NCI-H460 (cell line): ENCODE data around the gene OGFOD2. TPM values are rescaled to one million over a fixed set of nuclear protein-coding genes. Genes with fewer than 3 reads are reported as not detected.

Experiments used
- DNase-seq: peaks from one replicate; pipeline ENCODE4 v3.0.0-alpha.2; 2016; ENCODE audit warnings: low read depth; ENCODE audit errors: extremely low read depth
- total RNA-seq: library from RNA; depleted of rRNA; stranded (reverse); fragments of >200 nt; shearing (Covaris generic); gene quantifications from 2 replicates; pipeline ENCODE4 v1.2.3, GENCODE V29; 2014

The OGFOD2 gene
- total RNA-seq, 1 experiment from 2014 or later = 21.0 TPM

DNA sequence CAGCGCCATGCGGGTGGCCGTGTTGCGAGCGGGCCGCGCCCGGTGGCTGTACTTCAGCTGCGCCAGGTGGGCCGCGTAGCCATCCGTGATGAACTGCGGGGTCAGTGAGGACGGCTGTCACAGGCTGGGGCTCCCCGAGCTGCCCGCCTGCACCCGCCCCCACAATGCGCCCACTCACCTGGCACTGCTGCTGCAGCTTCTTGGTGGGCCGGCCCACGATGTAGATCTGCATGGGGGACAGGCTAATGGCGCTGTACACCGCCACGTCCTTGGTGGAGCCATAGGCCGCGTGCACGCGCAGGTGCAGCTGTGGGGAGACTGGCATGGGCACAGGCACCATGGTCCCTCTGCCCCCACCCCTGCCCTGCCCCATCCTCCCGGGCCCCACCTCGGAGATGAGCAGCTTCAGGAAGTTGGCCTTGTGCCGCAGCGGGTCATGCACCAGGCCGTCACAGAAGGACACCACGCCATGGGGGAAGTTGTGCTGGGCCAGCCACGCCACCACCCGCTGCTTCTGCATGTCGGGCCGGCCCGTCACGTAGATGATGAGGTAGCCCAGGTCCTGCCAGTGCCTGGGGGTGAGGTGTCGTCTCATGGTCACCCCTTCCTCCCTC, 11.3 kb downstream of the OGFOD2 start:
- DNase-seq = no peak

DNA sequence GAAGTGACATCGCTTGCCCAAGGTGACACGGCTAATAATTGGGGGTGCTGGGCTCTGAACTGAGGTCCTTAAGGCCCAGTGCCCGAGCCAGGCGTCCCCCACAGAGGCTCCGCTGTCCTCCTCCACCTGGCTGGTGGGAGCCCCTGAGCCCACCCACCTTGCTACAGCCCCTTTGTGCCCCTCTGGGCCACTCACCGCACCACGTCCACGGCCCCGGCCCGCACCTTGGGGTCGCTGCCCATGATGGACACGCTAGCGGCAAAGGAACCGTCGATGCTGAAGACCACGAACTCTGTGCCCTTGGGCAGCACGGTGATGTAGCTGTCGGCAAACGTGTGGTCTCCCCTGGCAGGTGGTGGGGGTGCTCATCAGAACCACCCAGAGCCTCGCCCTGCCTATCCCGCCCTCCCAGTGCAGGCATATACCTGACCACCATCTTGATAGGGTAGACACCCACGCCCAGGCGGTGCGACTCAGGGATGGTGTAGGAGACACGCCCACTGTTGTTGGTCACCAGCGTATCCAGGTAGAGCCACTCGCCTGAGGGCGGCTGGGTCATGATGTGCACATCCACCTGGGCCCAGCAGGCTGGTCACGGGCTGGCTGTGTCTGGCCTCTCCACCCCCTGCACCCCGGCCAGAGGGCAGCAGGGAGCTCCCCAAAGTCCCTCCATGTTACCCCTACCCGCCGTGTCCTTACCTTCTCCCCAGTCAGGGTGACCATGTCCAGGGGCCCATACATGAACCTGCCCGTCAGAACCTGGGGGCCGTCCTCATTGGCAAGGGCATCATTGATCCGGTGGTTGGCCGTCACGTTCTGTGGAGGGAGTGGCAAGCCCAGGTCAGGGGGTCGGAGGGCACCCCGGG, 12.3 kb downstream of the OGFOD2 start:
- DNase-seq = no peak

DNA sequence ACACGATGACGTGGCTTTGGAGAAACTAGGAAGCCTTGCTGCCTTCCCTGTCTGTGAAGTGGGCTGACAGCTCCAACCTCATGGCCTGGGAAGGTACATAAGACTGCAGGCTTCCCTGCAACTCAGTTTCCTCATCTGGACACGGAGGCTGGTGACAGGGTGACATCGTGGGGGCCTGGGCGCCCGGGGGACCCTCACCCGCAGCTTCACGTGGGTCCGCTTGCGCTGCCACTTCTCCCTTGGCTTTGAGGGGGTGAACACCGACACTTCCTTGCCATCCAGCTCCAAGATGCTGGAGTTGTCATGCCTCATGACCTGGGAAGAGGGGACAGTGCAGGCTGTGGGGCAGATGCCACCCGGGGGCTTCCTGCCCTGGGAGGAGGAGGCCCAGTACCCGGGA, 13.0 kb downstream of the OGFOD2 start:
- no peak for DNase-seq

DNA sequence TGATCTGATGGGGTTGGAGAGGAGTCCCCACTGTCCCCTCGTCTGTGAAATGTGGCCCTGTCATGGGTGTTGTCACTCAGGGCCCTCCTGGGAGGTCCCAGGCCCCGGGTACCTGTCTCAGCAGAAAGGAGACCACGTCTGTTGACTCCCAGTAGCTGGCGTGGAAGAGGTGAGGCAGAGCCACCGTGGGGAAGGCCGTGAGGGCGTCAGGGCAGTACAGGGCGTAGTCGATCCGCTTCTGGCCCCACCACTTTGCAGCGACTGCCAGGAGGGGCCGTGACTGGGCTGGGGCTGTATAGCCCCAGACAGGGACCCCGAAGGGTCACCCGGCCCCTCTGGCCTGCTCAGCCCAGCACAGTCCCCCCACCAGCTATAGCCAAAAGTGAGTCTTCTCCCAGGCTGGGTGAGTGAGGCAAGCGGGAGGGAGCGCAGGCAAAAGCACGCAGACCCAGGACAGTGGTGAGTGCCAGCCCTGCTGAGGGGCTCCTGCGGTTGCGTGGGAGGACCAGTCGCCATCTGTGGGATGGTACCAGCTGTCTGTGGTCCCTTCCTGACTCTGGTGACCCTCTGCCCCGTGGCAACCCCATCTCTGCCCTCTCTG, 13.7 kb downstream of the OGFOD2 start:
- DNase-seq = no peak

DNA sequence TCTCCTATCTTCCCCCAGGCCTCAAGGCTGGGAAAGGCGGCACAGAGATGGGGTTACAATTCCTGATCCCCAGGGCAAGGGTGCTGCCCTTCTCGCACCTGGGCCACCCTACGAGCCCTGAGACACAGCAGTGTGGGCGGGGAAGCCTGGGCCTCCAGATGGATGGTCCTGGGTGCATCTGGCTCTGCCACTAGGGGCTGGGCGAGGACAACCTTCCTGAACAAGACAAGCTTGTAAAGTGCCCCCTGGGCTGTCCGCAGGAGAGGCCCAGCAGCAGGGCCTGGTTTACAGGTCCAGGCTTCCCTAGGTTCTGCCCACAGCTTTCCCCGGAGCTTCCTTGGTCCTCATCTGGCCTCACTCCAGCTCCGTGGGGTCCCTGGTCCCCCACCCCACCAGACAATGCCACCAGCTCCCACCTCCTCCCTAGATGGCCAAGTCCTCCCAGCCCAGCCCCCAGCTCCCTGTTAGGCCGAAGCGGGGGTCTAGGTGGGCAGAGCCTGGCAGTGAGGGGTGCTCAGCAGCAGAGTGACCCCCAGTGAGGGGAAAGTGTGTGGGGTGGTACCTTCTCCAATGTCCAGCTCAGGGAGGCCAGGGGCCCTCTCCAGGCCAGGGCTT, 14.3 kb downstream of the OGFOD2 start:
- no peak for DNase-seq

DNA sequence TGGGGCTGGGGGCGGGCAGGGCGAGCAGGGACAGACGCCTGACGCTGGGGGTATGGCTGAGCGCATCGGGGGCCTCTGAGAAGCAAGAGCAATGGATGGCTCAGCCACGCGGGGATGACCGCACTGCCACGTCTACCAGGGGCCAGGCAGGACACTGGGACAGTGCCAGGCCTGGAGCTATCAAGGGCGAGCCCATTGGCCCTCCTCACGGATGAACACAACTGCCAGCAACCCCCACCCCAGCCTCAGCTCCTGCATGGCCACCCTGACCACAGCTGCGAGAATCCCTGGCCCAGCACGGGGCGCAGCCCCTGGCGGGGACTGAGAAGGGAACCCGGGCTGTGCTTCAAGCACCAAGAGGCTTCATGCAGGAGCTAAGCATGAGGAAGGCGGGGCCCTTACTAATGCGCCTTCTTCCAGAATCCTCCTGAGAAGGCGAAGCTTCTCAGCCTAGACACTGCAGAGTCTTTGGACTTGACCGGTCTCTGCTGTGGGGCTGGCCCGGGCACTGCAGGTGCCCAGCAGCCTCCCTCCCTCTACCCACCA, 14.9 kb downstream of the OGFOD2 start:
- DNase-seq = no peak

DNA sequence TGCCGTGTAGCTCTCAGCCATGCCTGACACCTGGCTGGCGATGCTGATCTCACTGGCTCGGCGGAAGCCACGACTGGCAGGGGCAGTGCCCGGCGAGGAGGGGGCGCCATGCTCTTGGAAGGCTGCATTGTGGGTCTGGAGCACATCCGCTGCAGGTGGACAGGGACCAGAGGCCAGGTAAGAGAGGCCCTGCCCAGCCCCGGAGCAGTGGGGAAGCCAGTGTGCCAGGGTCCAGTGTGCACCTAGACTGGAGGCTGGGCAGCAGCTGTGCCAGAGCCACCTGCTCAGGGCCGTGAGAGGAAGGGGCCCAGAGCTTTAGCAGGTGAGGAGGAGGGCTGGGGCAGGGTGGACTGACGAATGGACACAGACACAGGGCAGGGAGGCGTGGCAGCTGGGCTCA, 15.5 kb downstream of the OGFOD2 start:
- no peak for DNase-seq

DNA sequence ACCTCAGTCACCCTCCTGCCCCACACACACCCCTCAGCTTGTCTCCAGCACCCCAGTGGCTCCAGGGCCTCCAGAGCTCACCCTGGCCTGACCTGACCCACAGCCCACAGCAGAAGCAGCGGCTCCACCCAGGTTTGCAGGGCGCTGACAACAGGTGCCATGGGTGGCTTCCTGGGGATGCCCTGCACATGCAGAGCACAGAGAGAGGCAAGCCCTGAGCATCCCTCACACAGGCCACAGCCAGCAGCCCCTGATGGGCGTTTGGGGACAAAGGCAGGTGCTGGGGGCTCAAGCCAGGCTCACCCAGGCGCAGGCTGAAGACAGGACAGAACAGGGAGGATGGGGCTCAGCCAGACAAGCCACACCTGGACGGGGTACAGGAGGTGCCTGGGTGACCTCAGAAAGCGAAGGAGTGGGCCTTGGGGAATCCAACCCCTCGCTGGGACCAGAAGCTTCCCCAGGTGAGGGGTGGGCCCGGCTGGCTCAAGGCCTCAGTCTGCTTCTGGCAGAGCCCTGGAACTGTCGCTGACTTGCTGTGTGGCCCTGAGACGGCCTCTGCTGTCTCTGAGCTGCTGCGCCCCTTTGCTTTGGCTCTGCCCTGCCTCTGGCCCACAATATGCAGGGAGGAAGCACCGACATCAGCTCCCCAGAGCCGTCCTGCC, 16.0 kb downstream of the OGFOD2 start:
- DNase-seq = no peak

DNA sequence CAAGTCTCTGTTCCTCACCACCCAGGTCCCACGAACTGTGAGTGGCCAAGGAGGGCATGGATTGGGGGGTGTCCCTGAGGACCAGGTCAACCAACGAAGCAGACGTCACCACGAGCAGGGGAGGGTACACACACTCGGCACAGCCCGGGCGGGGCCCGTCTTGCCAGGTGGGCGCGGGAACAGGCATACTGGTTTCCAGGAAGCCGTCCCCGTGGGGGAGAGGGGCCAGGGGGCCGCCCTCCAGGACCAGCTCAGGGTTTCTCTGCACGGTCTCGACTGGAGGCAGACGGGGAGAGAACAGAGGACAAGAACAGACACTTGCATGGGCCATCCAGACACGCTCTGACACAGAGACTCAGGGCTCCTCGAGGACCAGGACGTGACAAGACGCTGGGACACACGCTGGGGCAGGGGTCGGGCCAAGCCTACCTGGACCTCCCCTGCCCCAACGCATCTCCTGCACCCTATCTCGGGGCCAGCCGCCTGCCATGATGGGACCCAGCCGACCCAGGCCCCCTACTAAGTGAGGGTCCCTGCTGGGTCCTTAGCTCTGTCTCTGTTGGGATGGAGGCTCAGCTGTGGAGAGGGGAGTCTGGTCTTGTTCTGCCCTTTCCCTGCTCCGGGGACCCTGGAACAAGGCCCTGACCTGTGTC, 16.7 kb downstream of the OGFOD2 start:
- no peak for DNase-seq

DNA sequence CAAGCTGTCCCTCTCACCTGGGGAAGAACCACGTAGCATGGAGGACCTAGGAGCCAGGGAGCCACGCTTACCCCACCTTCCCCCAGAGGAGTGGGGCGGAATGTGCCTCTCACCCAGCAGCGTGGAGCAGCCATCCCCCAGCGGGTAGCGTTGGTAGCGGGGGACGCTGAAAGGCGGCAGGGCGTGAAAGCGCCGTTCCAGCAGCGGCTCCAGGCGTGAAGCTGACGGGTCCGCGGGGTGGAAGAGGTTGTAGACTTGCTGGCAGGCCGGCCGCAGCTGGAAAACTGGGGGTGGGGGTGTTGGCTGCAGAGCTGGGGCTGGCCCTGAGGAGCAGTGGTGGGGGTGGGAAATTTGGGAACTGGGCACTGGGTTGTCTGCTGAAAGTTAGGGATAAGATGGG, 17.3 kb downstream of the OGFOD2 start:
- DNase-seq = no peak

DNA sequence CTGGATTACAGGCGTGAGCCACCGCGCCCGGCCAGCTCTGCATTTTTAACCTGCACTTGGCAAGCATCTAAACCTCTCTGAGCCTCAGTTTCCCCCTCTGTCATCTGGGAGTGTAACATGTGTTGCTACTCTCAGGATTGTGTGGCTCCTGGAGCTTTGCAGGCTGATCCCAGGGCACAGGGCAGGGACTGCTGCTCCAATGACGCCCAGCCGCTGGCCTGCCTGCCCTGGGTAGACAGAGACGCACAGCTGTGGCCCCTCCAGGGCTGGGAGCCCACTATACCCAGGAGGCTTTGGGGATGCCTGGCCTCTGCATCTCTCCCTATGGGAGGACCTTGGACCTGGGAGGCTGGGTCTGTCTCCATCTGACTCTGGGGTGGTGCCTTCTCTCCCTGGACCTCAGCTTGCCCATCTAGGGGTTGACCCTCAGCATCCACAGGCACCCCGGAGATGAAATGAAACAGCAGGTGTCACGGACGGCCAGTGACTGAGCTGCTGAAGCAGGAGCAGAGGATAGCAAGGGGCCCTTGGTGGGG, 19.2 kb downstream of the OGFOD2 start:
- no peak for DNase-seq

DNA sequence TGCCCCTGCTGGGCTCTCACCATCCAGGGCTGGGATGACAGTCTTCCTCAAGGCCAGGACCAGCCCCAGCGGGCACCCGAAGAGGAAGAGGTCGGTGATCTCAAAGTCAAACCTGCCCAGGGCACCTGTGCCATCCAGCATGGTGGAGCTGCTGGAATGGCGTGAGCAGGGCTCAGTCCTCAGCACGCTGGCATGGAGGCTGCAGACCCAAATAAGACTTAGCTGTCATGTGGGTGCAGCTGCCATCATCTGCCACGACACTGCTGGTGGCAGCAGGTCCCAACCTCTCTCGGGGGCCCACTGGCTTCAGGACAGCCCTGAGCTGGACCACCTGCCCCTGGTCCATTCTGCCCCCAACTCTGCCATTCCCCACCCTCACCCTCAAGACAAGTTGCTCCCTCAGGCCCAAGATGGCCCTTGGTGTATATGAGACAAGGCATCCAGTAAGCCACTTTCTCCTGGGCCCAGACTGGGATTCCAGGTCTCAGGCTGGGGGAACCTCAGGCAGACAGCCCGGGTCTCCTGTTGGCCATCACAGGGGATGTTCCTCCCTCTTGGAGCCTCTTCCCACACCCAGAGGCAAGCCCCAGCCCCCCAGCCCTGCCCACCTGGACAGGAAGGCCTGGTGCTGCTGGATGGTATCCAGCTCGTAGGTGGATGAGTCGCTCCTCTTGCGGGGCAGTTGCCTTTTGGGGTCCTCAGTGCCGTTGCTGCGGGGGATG, 19.9 kb downstream of the OGFOD2 start:
- no peak for DNase-seq

DNA sequence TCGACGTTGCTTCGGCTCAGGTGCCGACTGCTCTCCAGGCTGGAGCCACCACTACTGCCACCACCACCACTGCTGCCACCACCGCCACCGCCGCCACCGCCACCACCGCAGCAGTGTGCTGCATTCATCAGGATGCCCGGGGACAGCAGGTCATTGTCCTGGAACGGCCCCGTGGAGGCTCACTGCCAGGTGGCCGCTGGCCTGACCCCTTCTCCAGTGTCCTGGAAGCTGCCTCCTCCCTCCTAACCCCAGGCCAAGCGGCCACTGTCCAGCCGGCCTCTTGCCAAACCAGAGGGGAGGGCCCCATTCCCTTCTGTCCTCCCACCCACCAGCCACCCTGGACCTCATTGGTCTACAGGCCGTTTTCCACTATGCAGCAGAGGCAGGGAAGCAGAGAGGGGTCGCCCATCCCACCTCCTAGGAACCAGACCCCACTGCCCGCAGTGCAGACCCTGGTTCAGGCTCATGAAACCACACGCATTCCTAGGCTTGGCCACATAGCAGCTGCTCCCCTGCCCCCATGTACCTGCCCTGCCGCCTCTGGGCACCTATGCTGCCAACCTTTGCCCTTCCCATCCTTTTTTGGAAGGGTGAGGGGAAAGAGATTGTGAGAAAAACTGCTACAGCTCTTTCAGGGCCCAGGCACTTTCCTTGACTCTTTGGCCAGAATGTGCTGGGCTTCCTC, 20.6 kb downstream of the OGFOD2 start:
- DNase-seq = no peak

DNA sequence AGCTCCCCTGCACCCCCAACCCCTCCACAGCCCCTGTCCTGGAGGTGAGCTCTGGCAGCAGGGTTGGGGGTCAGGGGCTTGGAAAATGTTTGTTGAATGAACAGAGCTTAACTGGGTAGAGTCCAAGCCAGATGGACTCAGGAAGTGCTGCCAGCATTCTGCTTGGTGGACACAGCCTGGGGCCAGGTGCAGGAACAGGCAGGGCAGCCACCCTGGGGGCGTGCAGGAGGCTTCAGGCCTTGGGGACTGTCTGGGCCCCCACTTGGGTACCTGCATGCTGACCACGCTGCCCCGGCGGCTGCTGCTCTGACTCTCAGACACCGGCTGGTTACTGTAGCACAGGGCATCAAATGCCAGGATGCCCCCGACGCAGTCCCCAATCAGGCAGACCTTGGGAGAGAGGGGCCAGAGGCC, 21.2 kb downstream of the OGFOD2 start:
- DNase-seq = no peak

DNA sequence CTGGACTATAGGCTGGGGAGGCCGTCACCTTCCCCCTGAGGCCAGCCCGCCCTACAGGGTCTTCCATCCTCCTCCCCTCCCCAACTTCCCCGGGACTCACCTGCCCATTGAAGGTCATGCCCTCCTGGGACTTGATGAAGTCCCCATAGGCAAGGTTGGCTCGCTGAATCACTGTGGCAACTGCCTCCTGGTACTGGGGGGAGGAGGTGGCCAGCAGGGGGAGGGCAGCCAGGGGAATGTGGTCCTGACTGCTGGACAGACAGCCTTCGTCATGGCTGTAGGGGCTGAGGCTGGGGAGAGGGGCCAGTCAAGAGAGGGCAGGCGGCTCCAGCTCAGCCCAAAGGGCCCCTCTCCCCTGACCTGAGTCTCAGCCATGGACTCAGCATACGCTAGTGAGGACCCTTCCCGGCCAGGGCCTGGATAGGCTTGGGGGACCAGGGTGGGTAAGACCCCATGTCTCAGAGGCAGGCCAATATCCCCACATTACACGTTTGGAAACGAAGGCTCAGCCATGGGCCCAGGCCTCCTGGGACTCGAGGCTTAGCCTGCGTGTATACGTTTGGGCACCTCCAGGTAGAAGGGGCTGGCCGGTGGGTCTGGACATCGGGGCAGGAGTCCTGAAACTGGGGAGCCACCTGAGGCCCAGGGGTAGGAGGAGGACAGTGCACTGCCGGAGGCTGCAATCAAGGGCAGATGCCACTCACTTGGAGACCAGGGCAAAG, 21.7 kb downstream of the OGFOD2 start:
- no peak for DNase-seq

DNA sequence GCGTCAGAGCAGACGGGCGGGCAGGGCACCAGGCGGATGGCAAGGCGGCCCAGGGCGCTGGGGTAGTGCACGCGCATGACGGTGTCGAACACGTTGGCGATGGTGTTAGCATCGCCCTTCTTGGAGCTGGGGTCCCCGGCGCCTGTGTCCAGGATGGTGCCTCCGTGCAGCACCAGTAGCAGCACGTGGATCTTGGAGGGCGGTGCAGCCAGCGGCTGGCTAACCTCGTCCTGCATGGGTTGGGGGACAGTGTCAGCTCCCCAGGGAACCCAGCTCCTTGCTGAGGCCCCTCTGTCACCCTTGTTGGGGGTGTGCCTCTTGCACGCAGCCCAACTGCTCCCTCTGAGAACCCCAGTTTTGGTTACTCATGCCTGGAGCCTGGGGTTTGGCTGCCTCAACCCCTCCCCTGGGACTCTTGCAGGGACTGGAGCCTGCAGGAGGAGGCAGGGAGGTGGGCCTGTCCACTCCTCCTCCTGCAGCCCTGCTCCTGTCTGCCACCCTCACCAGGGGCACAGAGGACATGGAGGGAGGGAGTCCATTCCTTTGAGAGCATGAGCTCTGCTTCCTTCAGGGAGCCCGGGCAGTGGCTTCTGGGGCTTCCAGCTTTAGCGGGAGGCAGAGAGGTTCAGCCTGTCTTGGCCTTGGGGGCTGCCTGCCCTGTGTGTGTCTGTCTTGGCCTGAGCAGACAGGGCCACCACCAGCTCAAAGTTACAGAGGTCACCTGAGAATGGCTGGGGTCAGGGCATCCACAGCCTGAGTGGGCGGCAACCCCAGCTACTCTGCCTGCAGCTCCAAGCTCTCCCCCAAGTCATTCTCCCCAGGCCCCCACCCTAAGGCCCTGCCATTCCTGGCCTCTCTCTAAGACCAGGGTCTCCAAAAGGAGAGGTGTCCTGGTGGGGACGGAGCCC, 22.6 kb downstream of the OGFOD2 start:
- no peak for DNase-seq

DNA sequence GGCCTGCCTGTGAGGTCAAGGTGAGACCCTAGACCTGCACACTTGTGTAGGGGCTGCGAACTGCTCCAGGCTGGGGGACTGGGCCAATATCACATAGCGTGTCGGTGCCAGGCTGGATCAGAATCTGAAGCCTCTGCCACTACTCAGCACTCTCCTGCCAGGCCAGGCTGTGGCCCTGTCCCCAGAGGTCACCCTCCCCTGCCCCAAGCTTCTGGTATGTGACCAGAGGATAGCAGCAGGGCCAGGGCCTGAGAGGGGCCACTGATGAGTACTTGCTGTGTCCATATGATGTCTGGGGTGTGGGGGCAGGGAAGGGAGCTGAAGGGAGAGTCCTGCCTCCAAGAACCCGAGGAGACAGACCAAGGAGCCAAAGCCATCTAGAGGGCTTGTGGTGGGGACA, 23.3 kb downstream of the OGFOD2 start:
- DNase-seq = no peak
